GM18519 (cell line): Measurements from ENCODE around the gene TLK2.
A peak's percentile ranks its signal among the peaks of the same experiment; 100 is the strongest.

Source experiments
- ATAC-seq: cut with Tn5 transposase; IDR thresholded peaks from one replicate; pipeline ENCODE4 v1.9.1; 2021; ENCODE audit warnings: mild to moderate bottlenecking, moderate library complexity; ENCODE audit not compliant: unreplicated experiment, low FRiP score

The TLK2 gene

GRCh38 chr17:62648956-62649294 is 170.3 kb downstream of the TLK2 start:
- ATAC-seq = no peak

- ATAC-seq = no peak
Measured at GRCh38 chr17:62649570-62649969, 170.9 kb downstream of the TLK2 start.

- no peak for ATAC-seq
Measured at GRCh38 chr17:62650587-62650986, 172.0 kb downstream of the TLK2 start.

- no peak for ATAC-seq
Measured at GRCh38 chr17:62652251-62653001, 173.8 kb downstream of the TLK2 start.

GRCh38 chr17:62653002-62653825 is 174.6 kb downstream of the TLK2 start:
- peak; percentile 83 for ATAC-seq

- no peak for ATAC-seq
Measured at GRCh38 chr17:62653826-62654761, 175.5 kb downstream of the TLK2 start.

GRCh38 chr17:62655656-62656055 is 177.0 kb downstream of the TLK2 start:
- no peak for ATAC-seq

- ATAC-seq = no peak
Measured at GRCh38 chr17:62656446-62656845, 177.8 kb downstream of the TLK2 start.

GRCh38 chr17:62657145-62657665 is 178.6 kb downstream of the TLK2 start:
- ATAC-seq = no peak

- ATAC-seq = no peak
Measured at GRCh38 chr17:62657690-62658089, 179.1 kb downstream of the TLK2 start.

- no peak for ATAC-seq
Measured at GRCh38 chr17:62658136-62658920, 179.7 kb downstream of the TLK2 start.

- no peak for ATAC-seq
Measured at GRCh38 chr17:62660629-62661118, 182.0 kb downstream of the TLK2 start.

GRCh38 chr17:62661337-62661736 is 182.7 kb downstream of the TLK2 start:
- no peak for ATAC-seq

- ATAC-seq = no peak
Measured at GRCh38 chr17:62662855-62663254, 184.2 kb downstream of the TLK2 start.
